A673 (cell line): Measurements from ENCODE around the gene PTPN11. TPM values are rescaled to one million over a fixed set of nuclear protein-coding genes. Genes with fewer than 3 reads are reported as not detected.
"Not testable (repeated sequence)": the region's sequence is repeated elsewhere in the genome, so short reads cannot be mapped to it uniquely, and the experiment has no call there.

Experiments
- BruUV-seq: library from RNA; stranded (reverse); fragments of 400-500 nt; replicated peaks from 2 replicates; lab custom pipeline; 2021; lab: Mats Ljungman, UMichigan
- CTCF ChIA-PET: fragments of 300-600 bp; sonication (Branson Sonifier 250); formaldehyde crosslinking; loops from one replicate; lab custom pipeline; 2022; ENCODE audit warnings: antibody characterized with exemption; lab: Charles Lee
- POLR2A ChIA-PET: fragments of 300-600 bp; sonication (Branson Sonifier 250); formaldehyde crosslinking; loops from one replicate; lab custom pipeline; 2022; ENCODE audit warnings: antibody characterized with exemption; ENCODE audit not compliant: low non-redundant PET; lab: Charles Lee
- DNase-seq: peaks from one replicate; pipeline ENCODE4 v3.0.0-alpha.2; 2015; ENCODE audit warnings: low spot score
- H3K27ac ChIP-seq: fragments of 200-600 bp; sonication (generic); 2 replicates; pipeline ENCODE4 v1.5.1; 2016; ENCODE audit warnings: mixed run types, low read depth, mild to moderate bottlenecking, mixed read lengths, antibody characterized with exemption, low read length; ENCODE audit not compliant: poor library complexity, severe bottlenecking
- H3K27me3 ChIP-seq: fragments of 200-600 bp; sonication (generic); replicated peaks from 2 replicates; pipeline ENCODE4 v1.6.1; 2017; ENCODE audit warnings: mixed run types, low read depth, mild to moderate bottlenecking, mixed read lengths, antibody characterized with exemption, low read length; ENCODE audit not compliant: insufficient read depth, poor library complexity
- H3K36me3 ChIP-seq: fragments of 200-600 bp; sonication (generic); 2 replicates; pipeline ENCODE4 v1.6.1; 2016; ENCODE audit warnings: mixed run types, mild to moderate bottlenecking, mixed read lengths, antibody characterized with exemption, low read length; ENCODE audit not compliant: insufficient read depth, poor library complexity, severe bottlenecking
- H3K4me1 ChIP-seq: fragments of 200-600 bp; sonication (generic); 2 replicates; pipeline ENCODE4 v1.6.1; 2017; ENCODE audit warnings: mixed run types, mild to moderate bottlenecking, mixed read lengths, antibody characterized with exemption, low read length; ENCODE audit not compliant: insufficient read depth, poor library complexity, severe bottlenecking
- H3K4me3 ChIP-seq: fragments of 200-600 bp; sonication (generic); 2 replicates; pipeline ENCODE4 v1.5.1; 2016; ENCODE audit warnings: low read depth, mixed run types, mild to moderate bottlenecking, mixed read lengths, low read length; ENCODE audit not compliant: poor library complexity, severe bottlenecking
- H3K9me3 ChIP-seq: fragments of 200-600 bp; sonication (generic); 2 replicates; pipeline ENCODE4 v1.6.1; 2016; ENCODE audit warnings: mixed run types, low read depth, mild to moderate bottlenecking, mixed read lengths, antibody characterized with exemption, low read length; ENCODE audit not compliant: poor library complexity, severe bottlenecking
- CTCF ChIP-seq: fragments of 300-800, 200-600 bp; sonication (generic); conservative IDR thresholded peaks from 2 replicates; pipeline ENCODE4 v1.5.1; 2017; ENCODE audit warnings: low read depth, mild to moderate bottlenecking, antibody characterized with exemption, low read length, moderate library complexity, mixed read lengths
- EZH2 ChIP-seq: fragments of 200-600 bp; sonication (generic); IDR thresholded peaks from 2 replicates; pipeline ENCODE4 v1.6.1; 2017; ENCODE audit warnings: borderline replicate concordance, low read depth, mild to moderate bottlenecking, mixed read lengths, antibody characterized with exemption, low read length; ENCODE audit not compliant: poor library complexity, severe bottlenecking
- intact Hi-C: fragments of 100-400 bp; cut with micrococcal nuclease; formaldehyde crosslinking; loops from one replicate; pipeline ENCODE4 v1.10.0; 2022; ENCODE audit not compliant: unreplicated experiment
- total RNA-seq: library from RNA; stranded (reverse); gene quantifications from 2 replicates; pipeline ENCODE4 v1.2.3, GENCODE V29; 2021

PTPN11 gene
- total RNA-seq, 1 experiment from 2014 or later: 158 TPM

- BruUV-seq: no TSS peak
- Histone ChIP-seq H3K4me1 (no peaks in the 10 kb centered on the region), H3K36me3 (no peaks in the 10 kb centered on the region), H3K9me3 (no peaks in the 10 kb centered on the region), H3K27me3 (no peaks in the 10 kb centered on the region), H3K27ac (no peak overlapping the region), H3K4me3 (no peak overlapping the region)
- TF ChIP-seq EZH2 (no peak), CTCF (no peak)
- DNase-seq: no peak
- POLR2A ChIA-PET: interaction anchor here (0.6 kb wide), 1 partner anchor 204 kb away, joined by 4 read pairs; no protein-coding TSS in a partner anchor
- CTCF ChIA-PET: no interaction called here
- intact Hi-C loops: no loop called here
Measured at GRCh38 chr12:112517730-112518364, 99.1 kb downstream of the PTPN11 start.

GRCh38 chr12:112518365-112518735 lies 99.6 kb downstream of the PTPN11 start:
- Histone ChIP-seq H3K27ac (no peak overlapping the region), H3K9me3 (no peaks in the 10 kb centered on the region), H3K27me3 (no peaks in the 10 kb centered on the region), H3K4me1 (no peaks in the 10 kb centered on the region), H3K4me3 (no peak overlapping the region), H3K36me3 (no peaks in the 10 kb centered on the region)
- intact Hi-C loops: no loop called here
- ChIA-PET POLR2A (no interaction called here), CTCF (no interaction called here)
- no peak for DNase-seq
- no peak for TF ChIP-seq CTCF
- TF ChIP-seq EZH2: no peak
- no TSS peak for BruUV-seq

DNA sequence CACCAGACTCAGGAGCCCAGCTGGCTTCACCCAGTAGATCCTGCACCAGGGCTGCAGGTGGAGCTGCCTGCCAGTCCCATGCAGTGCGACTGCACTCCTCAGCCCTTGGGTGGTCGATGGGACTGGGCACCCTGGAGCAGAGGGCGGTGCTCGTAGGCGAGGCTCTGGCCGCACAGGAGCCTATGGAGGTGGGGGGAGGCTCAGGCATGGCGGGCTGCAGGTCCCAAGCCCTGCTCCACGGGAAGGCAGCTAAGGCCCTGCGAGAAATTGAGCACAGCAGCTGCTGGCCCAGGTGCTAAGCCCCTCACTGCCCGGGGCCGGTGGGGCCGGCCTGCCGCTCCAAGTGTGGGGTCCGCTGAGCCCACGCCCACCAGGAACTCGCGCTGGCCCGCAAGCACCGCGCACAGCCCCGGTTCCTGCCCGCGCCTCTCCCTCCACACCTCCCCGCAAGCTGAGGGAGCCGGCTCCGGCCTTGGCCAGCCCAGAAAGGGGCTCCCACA lies 101.1 kb downstream of the PTPN11 start:
- H3K27me3 ChIP-seq, DNase-seq, H3K4me1 ChIP-seq, CTCF ChIA-PET, intact Hi-C loops, H3K27ac ChIP-seq, H3K36me3 ChIP-seq, H3K4me3 ChIP-seq, BruUV-seq, POLR2A ChIA-PET, H3K9me3 ChIP-seq: not testable (repeated sequence)

DNA sequence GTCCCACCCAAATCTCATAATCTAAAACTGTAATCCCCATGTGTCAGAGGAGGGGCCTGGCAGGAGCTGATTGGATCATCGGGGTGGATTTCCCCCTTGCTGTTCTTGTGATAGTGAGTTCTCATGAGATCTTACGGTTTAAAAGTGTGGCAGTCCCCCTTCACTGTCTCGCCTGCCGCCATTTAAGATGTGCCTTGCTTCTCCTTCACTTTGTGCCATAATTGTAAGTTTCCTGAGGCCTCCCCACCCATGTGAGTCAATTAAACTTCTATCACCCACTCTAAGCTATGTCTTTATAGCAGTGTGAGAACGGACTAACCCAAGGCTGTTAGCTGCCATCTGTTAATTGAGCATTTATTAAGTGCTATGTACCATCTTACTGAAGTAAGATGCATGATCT lies 105.1 kb downstream of the PTPN11 start:
- no peaks in the 10 kb centered on the region for H3K36me3 ChIP-seq
- H3K27ac ChIP-seq: no peak overlapping the region
- intact Hi-C loops: no loop called here
- no peak for DNase-seq
- ChIA-PET CTCF (no interaction called here), POLR2A (no interaction called here)
- H3K4me3 ChIP-seq: no peak overlapping the region
- TF ChIP-seq EZH2 (no peak), CTCF (no peak)
- BruUV-seq: no TSS peak
- H3K9me3 ChIP-seq: no peaks in the 10 kb centered on the region
- no peaks in the 10 kb centered on the region for H3K4me1 ChIP-seq
- no peaks in the 10 kb centered on the region for H3K27me3 ChIP-seq
